Measurements from ENCODE around the gene THSD7B. TPM values are rescaled to one million over a fixed set of nuclear protein-coding genes. Genes with fewer than 3 reads are reported as not detected.
"Not testable (repeated sequence)": the region's sequence is repeated elsewhere in the genome, so short reads cannot be mapped to it uniquely, and the experiment has no call there.

The THSD7B gene
- total and polyA plus RNA-seq, 7 experiments from 2014 or later, result not detected

- Histone ChIP-seq H3K27me3 (ENCODE audit: control insufficient read depth in 2 of 2, insufficient read depth in 2 of 2, low read length in 2 of 2) (no peaks in the 10 kb centered on the region), H3K27ac (ENCODE audit: low read depth, low read length) (no peak overlapping the region), H3K4me1 (ENCODE audit: control insufficient read depth in 2 of 2, insufficient read depth in 2 of 2, low read length in 2 of 2) (no peaks in the 10 kb centered on the region), H3K4me3 (ENCODE audit: low read length) (no peak overlapping the region), H3K36me3 (ENCODE audit: control insufficient read depth in 2 of 3, insufficient read depth in 3 of 3, low read length in 3 of 3) (no peaks in the 10 kb centered on the region), H3K9me3 (ENCODE audit: control insufficient read depth in 2 of 3, low read length in 3 of 3) (no peaks in the 10 kb centered on the region)
- intact Hi-C loops (cut with micrococcal nuclease), result no loop called here
- Mint-ChIP-seq H3K4me3 (no peak overlapping the region), H3K9me3 (peaks cover 0 to 5% (median 0%) of the 10 kb centered on the region in 11 donors), H3K36me3 (no peaks in the 10 kb centered on the region), H3K27me3 (no peaks in the 10 kb centered on the region), H3K27ac (no peak overlapping the region), H3K4me1 (peaks cover 0 to 1% (median 0%) of the 10 kb centered on the region in 7 donors)
- ATAC-seq (no peak), DNase-seq (no peak)
- ChIA-PET CTCF (no interaction called here), POLR2A (no interaction called here)
Observed at GRCh38 chr2:137091704-137092103, 326.4 kb downstream of the THSD7B start.

- Mint-ChIP-seq H3K36me3 (no peaks in the 10 kb centered on the region), H3K4me3 (no peak overlapping the region), H3K4me1 (no peaks in the 10 kb centered on the region), H3K9me3 (peaks cover 0 to 4% (median 0%) of the 10 kb centered on the region in 11 donors), H3K27ac (no peak overlapping the region), H3K27me3 (no peaks in the 10 kb centered on the region)
- ChIA-PET POLR2A (no interaction called here), CTCF (no interaction called here)
- ATAC-seq, result no peak
- Histone ChIP-seq H3K4me3 (ENCODE audit: low read length) (no peak overlapping the region), H3K27ac (ENCODE audit: low read depth, low read length) (no peak overlapping the region), H3K36me3 (ENCODE audit: control insufficient read depth in 2 of 3, insufficient read depth in 3 of 3, low read length in 3 of 3) (no peaks in the 10 kb centered on the region), H3K9me3 (ENCODE audit: control insufficient read depth in 2 of 3, low read length in 3 of 3) (no peaks in the 10 kb centered on the region), H3K4me1 (ENCODE audit: control insufficient read depth in 2 of 2, insufficient read depth in 2 of 2, low read length in 2 of 2) (no peaks in the 10 kb centered on the region), H3K27me3 (ENCODE audit: control insufficient read depth in 2 of 2, insufficient read depth in 2 of 2, low read length in 2 of 2) (no peaks in the 10 kb centered on the region)
- intact Hi-C loops (cut with micrococcal nuclease), result no loop called here
- DNase-seq, result no peak
Observed at GRCh38 chr2:137093116-137093515, 327.8 kb downstream of the THSD7B start.

- Histone ChIP-seq H3K9me3 (ENCODE audit: control insufficient read depth in 2 of 3, low read length in 3 of 3) (no peaks in the 10 kb centered on the region), H3K27me3 (ENCODE audit: control insufficient read depth in 2 of 2, insufficient read depth in 2 of 2, low read length in 2 of 2) (no peaks in the 10 kb centered on the region), H3K4me3 (ENCODE audit: low read length) (no peak overlapping the region), H3K27ac (ENCODE audit: low read depth, low read length) (no peak overlapping the region), H3K4me1 (ENCODE audit: control insufficient read depth in 2 of 2, insufficient read depth in 2 of 2, low read length in 2 of 2) (no peaks in the 10 kb centered on the region), H3K36me3 (ENCODE audit: control insufficient read depth in 2 of 3, insufficient read depth in 3 of 3, low read length in 3 of 3) (no peaks in the 10 kb centered on the region)
- H3K27ac Mint-ChIP-seq, result no peak overlapping the region
- H3K4me1 Mint-ChIP-seq, result no peaks in the 10 kb centered on the region
- no peaks in the 10 kb centered on the region for H3K27me3 Mint-ChIP-seq
- no peaks in the 10 kb centered on the region for H3K36me3 Mint-ChIP-seq
- ATAC-seq, result no peak
- ChIA-PET POLR2A (no interaction called here), CTCF (no interaction called here)
- no peak for DNase-seq
- H3K4me3 Mint-ChIP-seq, result no peak overlapping the region
- intact Hi-C loops (cut with micrococcal nuclease), result no loop called here
- peaks cover 0 to 2% (median 0%) of the 10 kb centered on the region in 11 donors for H3K9me3 Mint-ChIP-seq
Observed at GRCh38 chr2:137096187-137096586, 330.8 kb downstream of the THSD7B start.

GRCh38 chr2:137096693-137097092 lies 331.3 kb downstream of the THSD7B start:
- ATAC-seq (no peak), DNase-seq (no peak)
- H3K4me3 ChIP-seq (ENCODE audit: low read length), result no peak overlapping the region
- no peaks in the 10 kb centered on the region for H3K9me3 ChIP-seq (ENCODE audit: control insufficient read depth in 2 of 3, low read length in 3 of 3)
- Mint-ChIP-seq H3K27me3 (no peaks in the 10 kb centered on the region), H3K4me1 (no peaks in the 10 kb centered on the region), H3K27ac (no peak overlapping the region), H3K4me3 (no peak overlapping the region), H3K36me3 (no peaks in the 10 kb centered on the region), H3K9me3 (no peaks in the 10 kb centered on the region)
- no peaks in the 10 kb centered on the region for H3K36me3 ChIP-seq (ENCODE audit: control insufficient read depth in 2 of 3, insufficient read depth in 3 of 3, low read length in 3 of 3)
- POLR2A ChIA-PET, result no interaction called here
- no peak overlapping the region for H3K27ac ChIP-seq (ENCODE audit: low read depth, low read length)
- H3K27me3 ChIP-seq (ENCODE audit: control insufficient read depth in 2 of 2, insufficient read depth in 2 of 2, low read length in 2 of 2), result no peaks in the 10 kb centered on the region
- intact Hi-C loops (cut with micrococcal nuclease), result no loop called here
- CTCF ChIA-PET, result no interaction called here
- no peaks in the 10 kb centered on the region for H3K4me1 ChIP-seq (ENCODE audit: control insufficient read depth in 2 of 2, insufficient read depth in 2 of 2, low read length in 2 of 2)

GRCh38 chr2:137101814-137102213 lies 336.5 kb downstream of the THSD7B start:
- DNase-seq, ATAC-seq, H3K27ac Mint-ChIP-seq: not testable (repeated sequence)

GRCh38 chr2:137107904-137108303 lies 342.6 kb downstream of the THSD7B start:
- Mint-ChIP-seq H3K4me1 (no peaks in the 10 kb centered on the region), H3K27ac (no peak overlapping the region), H3K27me3 (no peaks in the 10 kb centered on the region), H3K9me3 (peaks cover 0 to 14% (median 4%) of the 10 kb centered on the region in 11 donors), H3K36me3 (no peaks in the 10 kb centered on the region), H3K4me3 (no peak overlapping the region)
- no peaks in the 10 kb centered on the region for H3K27me3 ChIP-seq (ENCODE audit: control insufficient read depth in 2 of 2, insufficient read depth in 2 of 2, low read length in 2 of 2)
- ATAC-seq (no peak), DNase-seq (no peak)
- no peaks in the 10 kb centered on the region for H3K36me3 ChIP-seq (ENCODE audit: control insufficient read depth in 2 of 3, insufficient read depth in 3 of 3, low read length in 3 of 3)
- POLR2A ChIA-PET, result no interaction called here
- intact Hi-C loops (cut with micrococcal nuclease), result no loop called here
- H3K9me3 ChIP-seq (ENCODE audit: control insufficient read depth in 2 of 3, low read length in 3 of 3), result no peaks in the 10 kb centered on the region
- CTCF ChIA-PET, result no interaction called here
- H3K4me1 ChIP-seq (ENCODE audit: control insufficient read depth in 2 of 2, insufficient read depth in 2 of 2, low read length in 2 of 2), result no peaks in the 10 kb centered on the region
- H3K27ac ChIP-seq (ENCODE audit: low read depth, low read length), result no peak overlapping the region
- no peak overlapping the region for H3K4me3 ChIP-seq (ENCODE audit: low read length)

More at GRCh38 chr2:137101814-137102213, 336.5 kb downstream of the THSD7B start:
- H3K4me3 Mint-ChIP-seq; H3K4me1 Mint-ChIP-seq; H3K4me1 ChIP-seq (ENCODE audit: control insufficient read depth in 2 of 2, insufficient read depth in 2 of 2, low read length in 2 of 2); H3K4me3 ChIP-seq (ENCODE audit: low read length); H3K27me3 ChIP-seq (ENCODE audit: control insufficient read depth in 2 of 2, insufficient read depth in 2 of 2, low read length in 2 of 2); H3K27me3 Mint-ChIP-seq; H3K27ac ChIP-seq (ENCODE audit: low read depth, low read length); H3K36me3 Mint-ChIP-seq; CTCF ChIA-PET; H3K36me3 ChIP-seq (ENCODE audit: control insufficient read depth in 2 of 3, insufficient read depth in 3 of 3, low read length in 3 of 3); intact Hi-C loops (cut with micrococcal nuclease); POLR2A ChIA-PET; H3K9me3 ChIP-seq (ENCODE audit: control insufficient read depth in 2 of 3, low read length in 3 of 3): not testable (repeated sequence)
- H3K9me3 Mint-ChIP-seq, result peaks cover 0 to 14% (median 6%) of the 10 kb centered on the region in 11 donors

- no peak for ATAC-seq
Observed at GRCh38 chr2:137111896-137112295, 346.6 kb downstream of the THSD7B start.

More at GRCh38 chr2:137111896-137112295, 346.6 kb downstream of the THSD7B start:
- Mint-ChIP-seq H3K4me1 (no peaks in the 10 kb centered on the region), H3K36me3 (no peaks in the 10 kb centered on the region), H3K9me3 (peaks cover 0 to 6% (median 0%) of the 10 kb centered on the region in 11 donors), H3K27me3 (peaks cover 0 to 4% (median 0%) of the 10 kb centered on the region in 5 donors), H3K27ac (no peak overlapping the region), H3K4me3 (no peak overlapping the region)
- ChIA-PET POLR2A (no interaction called here), CTCF (no interaction called here)
- H3K27ac ChIP-seq (ENCODE audit: low read depth, low read length), result no peak overlapping the region
- intact Hi-C loops (cut with micrococcal nuclease), result no loop called here
- H3K4me1 ChIP-seq (ENCODE audit: control insufficient read depth in 2 of 2, insufficient read depth in 2 of 2, low read length in 2 of 2), result no peaks in the 10 kb centered on the region
- no peak for DNase-seq
- no peaks in the 10 kb centered on the region for H3K27me3 ChIP-seq (ENCODE audit: control insufficient read depth in 2 of 2, insufficient read depth in 2 of 2, low read length in 2 of 2)
- H3K9me3 ChIP-seq (ENCODE audit: control insufficient read depth in 2 of 3, low read length in 3 of 3), result no peaks in the 10 kb centered on the region
- H3K4me3 ChIP-seq (ENCODE audit: low read length), result no peak overlapping the region
- H3K36me3 ChIP-seq (ENCODE audit: control insufficient read depth in 2 of 3, insufficient read depth in 3 of 3, low read length in 3 of 3), result no peaks in the 10 kb centered on the region
